Mesenchymal stem cell (in vitro differentiated cells and primary cell): Measurements from ENCODE around the gene CBLIF.

Experiments
- DNase-seq: peaks from one replicate; pipeline ENCODE4 v3.0.0-alpha.2; 2013
- H2AFZ ChIP-seq: one replicate; pipeline ENCODE4 v1.6.1; 2013; ENCODE audit warnings: low read depth, mild to moderate bottlenecking, control low read depth, inconsistent platforms, low read length, moderate library complexity
- H2AK5ac ChIP-seq: 2 replicates; pipeline ENCODE4 v1.6.1; 2013; ENCODE audit warnings: low read length, moderate library complexity, mild to moderate bottlenecking, inconsistent platforms; ENCODE audit not compliant: severe bottlenecking
- H2BK120ac ChIP-seq: one replicate; pipeline ENCODE4 v1.6.1; 2013; ENCODE audit warnings: low read depth, mild to moderate bottlenecking, inconsistent platforms, low read length, moderate library complexity
- H2BK12ac ChIP-seq, 2 experiments: one replicate each; pipeline ENCODE4 v1.6.1; 2013; ENCODE audit warnings: inconsistent platforms in 2 of 2, low read length in 2 of 2, mild to moderate bottlenecking in 2 of 2, moderate library complexity in 2 of 2, control low read depth in 1 of 2
- H2BK15ac ChIP-seq: one replicate; pipeline ENCODE4 v1.6.1; 2013; ENCODE audit warnings: mild to moderate bottlenecking, low read depth, inconsistent platforms; ENCODE audit not compliant: poor library complexity, severe bottlenecking
- H2BK5ac ChIP-seq: 2 replicates; pipeline ENCODE4 v1.6.1; 2013; ENCODE audit warnings: low read depth, mild to moderate bottlenecking, low read length, control low read depth, inconsistent platforms; ENCODE audit not compliant: poor library complexity, severe bottlenecking
- H3K14ac ChIP-seq, 2 experiments: one replicate each; pipeline ENCODE4 v1.6.1; 2013; ENCODE audit warnings: inconsistent platforms in 2 of 2, low read length in 2 of 2, control low read depth in 1 of 2, mild to moderate bottlenecking in 1 of 2, moderate library complexity in 1 of 2
- H3K18ac ChIP-seq, 2 experiments: one replicate each; pipeline ENCODE4 v1.6.1; 2013; ENCODE audit warnings: inconsistent platforms in 2 of 2, low read length in 2 of 2, control low read depth in 1 of 2, low read depth in 1 of 2, mild to moderate bottlenecking in 1 of 2
- H3K23ac ChIP-seq, 2 experiments: one replicate each; pipeline ENCODE4 v1.6.1; 2013; ENCODE audit warnings: inconsistent platforms in 2 of 2, low read length in 2 of 2, mild to moderate bottlenecking in 2 of 2, moderate library complexity in 2 of 2, control low read depth in 1 of 2
- H3K27ac ChIP-seq: 2 replicates; pipeline ENCODE4 v1.5.1; 2013; ENCODE audit warnings: mild to moderate bottlenecking, moderate library complexity, low read length, control low read depth, inconsistent platforms; ENCODE audit not compliant: poor library complexity, severe bottlenecking
- H3K27me3 ChIP-seq, 2 experiments: 2 replicates each; pipeline versions ENCODE4 v1.6.1 to v1.7.0; 2013; ENCODE audit warnings: low read length in 2 of 2, mild to moderate bottlenecking in 2 of 2, moderate library complexity in 2 of 2, control low read depth in 1 of 2, inconsistent platforms in 1 of 2; ENCODE audit not compliant: control insufficient read depth in 1 of 2, insufficient read depth in 1 of 2
- H3K36me3 ChIP-seq, 2 experiments: 2 replicates each; pipeline versions ENCODE4 v1.6.1 to v1.7.0; 2013; ENCODE audit warnings: low read length in 2 of 2, control low read depth in 1 of 2, inconsistent platforms in 1 of 2, low read depth in 1 of 2, mild to moderate bottlenecking in 1 of 2; ENCODE audit not compliant: insufficient read depth in 2 of 2, control insufficient read depth in 1 of 2
- H3K4ac ChIP-seq, 2 experiments: one replicate each; pipeline ENCODE4 v1.6.1; 2013; ENCODE audit warnings: inconsistent platforms in 2 of 2, low read length in 2 of 2, mild to moderate bottlenecking in 2 of 2, moderate library complexity in 2 of 2, control low read depth in 1 of 2, low read depth in 1 of 2
- H3K4me1 ChIP-seq: 2 replicates; pipeline ENCODE4 v1.6.1; 2013; ENCODE audit warnings: low read depth, low read length, control low read depth; ENCODE audit not compliant: control insufficient read depth, insufficient read depth
- H3K4me2 ChIP-seq: 2 replicates; pipeline ENCODE4 v1.6.1; 2013; ENCODE audit warnings: low read length, mild to moderate bottlenecking, inconsistent platforms; ENCODE audit not compliant: poor library complexity, severe bottlenecking
- H3K4me3 ChIP-seq, 2 experiments: 2 replicates each; pipeline versions ENCODE4 v1.5.1 to v1.7.0; 2013; ENCODE audit warnings: low read length in 2 of 2, mild to moderate bottlenecking in 2 of 2, control low read depth in 1 of 2, low read depth in 1 of 2; ENCODE audit not compliant: insufficient read depth in 1 of 2
- H3K79me1 ChIP-seq: replicated peaks from 2 replicates; pipeline ENCODE4 v1.6.1; 2013; ENCODE audit warnings: mild to moderate bottlenecking, control low read depth, low read length, inconsistent platforms; ENCODE audit not compliant: poor library complexity, severe bottlenecking
- H3K9ac ChIP-seq: 2 replicates; pipeline ENCODE4 v1.7.0; 2013; ENCODE audit warnings: mild to moderate bottlenecking, low read length, moderate library complexity
- H3K9me3 ChIP-seq: 2 replicates; pipeline ENCODE4 v1.7.0; 2013; ENCODE audit warnings: mild to moderate bottlenecking, low read length; ENCODE audit not compliant: control insufficient read depth
- H4K8ac ChIP-seq: one replicate; pipeline ENCODE4 v1.6.1; 2013; ENCODE audit warnings: inconsistent platforms, mild to moderate bottlenecking, low read length, moderate library complexity
- H4K91ac ChIP-seq: one replicate; pipeline ENCODE4 v1.6.1; 2013; ENCODE audit warnings: mild to moderate bottlenecking, low read length, inconsistent platforms
- WGBS: methylation state at CpG from one replicate; pipeline ENCODE4 v1.1.7; 2013; ENCODE audit warnings: mixed read lengths; 5-methylcytosine and 5-hydroxymethylcytosine counted together

CBLIF gene

DNA sequence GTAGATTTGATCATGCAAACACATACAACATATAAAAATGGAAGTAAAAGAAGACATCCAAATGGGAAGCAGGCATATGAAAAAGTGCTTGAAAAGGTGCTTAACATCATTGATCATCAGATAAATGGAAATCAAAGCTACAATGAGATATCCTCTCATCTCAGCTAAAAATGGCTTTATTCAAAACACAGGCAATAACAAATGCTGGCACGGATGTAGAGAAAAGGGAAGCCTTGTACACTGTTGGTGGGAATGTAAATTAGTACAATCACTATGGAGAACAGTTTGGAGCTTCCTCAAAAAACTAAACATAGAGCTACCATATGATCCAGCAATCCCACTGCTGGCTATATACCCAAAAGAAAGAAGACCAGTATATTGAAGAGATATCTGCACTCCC is 21.5 kb upstream of the CBLIF start:
- Histone ChIP-seq H3K4me1 (no peaks in the 10 kb centered on the region), H3K27ac (no peak overlapping the region), H4K91ac (no peak overlapping the region), H3K9ac (no peak overlapping the region), H2AK5ac (no peak overlapping the region), H3K36me3 (no peaks in the 10 kb centered on the region), H4K8ac (no peak overlapping the region), H3K79me1 (no peaks in the 10 kb centered on the region), H3K4me2 (no peak overlapping the region), H3K18ac (no peak overlapping the region), H2AFZ (no peak overlapping the region), H3K23ac (no peak overlapping the region), H3K27me3 (no peaks in the 10 kb centered on the region), H3K14ac (no peak overlapping the region), H2BK15ac (no peak overlapping the region), H2BK120ac (no peak overlapping the region), H3K4ac (no peak overlapping the region), H2BK5ac (no peak overlapping the region), H3K4me3 (no peak overlapping the region), H2BK12ac (no peak overlapping the region), H3K9me3 (peaks cover 15% of the 10 kb centered on the region)
- no peak for DNase-seq
- no CpG with 5 or more reads among the region's 1 CpG for WGBS

DNA sequence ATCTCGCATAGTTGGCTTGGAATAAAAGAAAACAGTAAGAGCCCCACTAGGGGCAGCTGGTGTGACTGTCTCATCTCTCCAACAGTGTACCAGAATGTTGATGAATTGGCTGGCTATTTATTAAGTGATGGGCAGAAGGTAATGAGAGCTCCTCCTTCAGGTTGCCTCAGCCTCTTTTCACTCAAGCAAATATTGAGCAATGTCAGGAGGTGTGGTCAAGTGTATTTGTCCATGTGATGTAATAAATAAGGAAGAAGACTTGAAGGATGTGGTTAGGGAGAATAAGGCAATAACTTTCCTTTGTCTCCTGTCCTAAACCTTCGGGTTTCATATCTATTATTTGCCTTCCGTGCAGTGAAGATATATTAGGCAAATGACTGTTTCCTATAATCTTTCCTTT is 21.1 kb upstream of the CBLIF start, which contains the start of gene TCN1:
TCN1 (minus strand) TSS at position 91 of the 400 bp plus-strand sequence; CDS start at position 74, 17 bp downstream.
- H3K36me3 ChIP-seq = no peaks in the 10 kb centered on the region
- H2BK120ac ChIP-seq = no peak within 1 kb of the TSS
- H2BK15ac ChIP-seq = no peak within 1 kb of the TSS
- no peak within 1 kb of the TSS for H3K23ac ChIP-seq
- H3K18ac ChIP-seq = no peak within 1 kb of the TSS
- H2BK12ac ChIP-seq = no peak within 1 kb of the TSS
- H3K4ac ChIP-seq = no peak within 1 kb of the TSS
- no peak within 1 kb of the TSS for H4K91ac ChIP-seq
- no peak within 1 kb of the TSS for H3K14ac ChIP-seq
- WGBS = 69% methylated on average over 3 of the region's 3 CpGs
- no peak within 1 kb of the TSS for H3K4me2 ChIP-seq
- H2AK5ac ChIP-seq = no peak within 1 kb of the TSS
- H3K9ac ChIP-seq = no peak within 1 kb of the TSS
- H3K79me1 ChIP-seq = no peaks in the 10 kb centered on the region
- no peaks in the 10 kb centered on the region for H3K27me3 ChIP-seq
- H3K4me1 ChIP-seq = no peaks in the 10 kb centered on the region
- DNase-seq = no peak
- H3K4me3 ChIP-seq = no peak within 1 kb of the TSS
- H4K8ac ChIP-seq = no peak within 1 kb of the TSS
- peaks cover 11% of the 10 kb centered on the region for H3K9me3 ChIP-seq
- no peak within 1 kb of the TSS for H2BK5ac ChIP-seq
- H2AFZ ChIP-seq = no peak within 1 kb of the TSS
- H3K27ac ChIP-seq = no peak within 1 kb of the TSS

DNA sequence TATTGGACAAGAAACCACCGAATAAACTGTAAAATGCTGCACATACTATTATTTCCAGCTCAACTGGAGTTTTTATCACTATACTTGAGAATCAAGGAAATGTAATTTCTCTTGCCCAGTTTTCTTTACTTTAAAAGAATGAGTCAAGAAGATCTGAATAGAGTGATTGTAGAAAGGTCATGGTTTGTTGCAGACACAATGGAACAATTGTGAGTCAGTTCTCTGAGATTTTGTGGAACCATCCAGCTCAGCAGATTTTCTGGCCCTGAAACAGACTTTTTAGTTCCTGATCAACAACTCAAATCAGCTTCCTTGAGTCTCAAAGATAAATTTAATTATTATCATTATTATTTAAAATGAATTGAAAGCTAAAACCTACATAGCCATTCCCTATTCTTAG is 19.7 kb upstream of the CBLIF start:
- DNase-seq = no peak
- no peaks in the 10 kb centered on the region for H3K27me3 ChIP-seq
- peaks cover under 1% of the 10 kb centered on the region for H3K9me3 ChIP-seq
- no peaks in the 10 kb centered on the region for H3K36me3 ChIP-seq
- no peak overlapping the region for H2BK120ac ChIP-seq
- no peak overlapping the region for H3K14ac ChIP-seq
- no peak overlapping the region for H3K9ac ChIP-seq
- no peak overlapping the region for H3K18ac ChIP-seq
- no peak overlapping the region for H4K8ac ChIP-seq
- no peak overlapping the region for H4K91ac ChIP-seq
- H3K23ac ChIP-seq = no peak overlapping the region
- H3K27ac ChIP-seq = no peak overlapping the region
- no peak overlapping the region for H2AFZ ChIP-seq
- no peak overlapping the region for H2BK5ac ChIP-seq
- H2BK15ac ChIP-seq = no peak overlapping the region
- no peak overlapping the region for H3K4me3 ChIP-seq
- no peak overlapping the region for H3K4ac ChIP-seq
- 100% methylated on average over 1 of the region's 1 CpG for WGBS
- H3K79me1 ChIP-seq = no peaks in the 10 kb centered on the region
- no peaks in the 10 kb centered on the region for H3K4me1 ChIP-seq
- H2BK12ac ChIP-seq = no peak overlapping the region
- no peak overlapping the region for H3K4me2 ChIP-seq
- no peak overlapping the region for H2AK5ac ChIP-seq

DNA sequence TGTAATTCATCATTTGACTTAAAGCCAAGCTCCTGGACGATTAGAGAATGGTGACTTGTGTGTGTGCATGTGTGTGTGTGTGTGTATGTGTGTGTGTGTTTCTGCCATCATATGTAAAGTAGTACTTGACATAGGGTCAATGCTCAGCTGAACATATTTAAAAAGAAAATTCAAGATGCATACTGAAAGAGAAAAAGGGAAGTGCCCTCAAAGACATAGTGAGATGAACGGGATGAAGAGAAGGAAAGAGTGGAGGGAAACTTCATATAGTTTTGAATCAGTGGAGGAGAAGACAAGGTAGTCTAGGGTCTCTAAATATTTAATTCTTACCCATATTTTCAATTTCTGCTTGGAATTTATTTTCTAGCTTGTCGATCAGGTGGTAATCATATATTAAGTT is 17.0 kb upstream of the CBLIF start:
- H3K27ac ChIP-seq = no peak overlapping the region
- 86% methylated on average over 3 of the region's 3 CpGs for WGBS

More for the DNA sequence above, 17.0 kb upstream of the CBLIF start:
- DNase-seq = no peak
- Histone ChIP-seq H2BK12ac (no peak overlapping the region), H3K9ac (no peak overlapping the region), H3K4me2 (no peak overlapping the region), H3K4me3 (no peak overlapping the region), H3K27me3 (no peaks in the 10 kb centered on the region), H3K14ac (no peak overlapping the region), H2AFZ (no peak overlapping the region), H2BK5ac (no peak overlapping the region), H3K4ac (no peak overlapping the region), H4K91ac (no peak overlapping the region), H3K18ac (no peak overlapping the region), H2BK15ac (no peak overlapping the region), H2AK5ac (no peak overlapping the region), H4K8ac (no peak overlapping the region), H2BK120ac (no peak overlapping the region), H3K9me3 (no peaks in the 10 kb centered on the region), H3K4me1 (no peaks in the 10 kb centered on the region), H3K36me3 (no peaks in the 10 kb centered on the region), H3K79me1 (no peaks in the 10 kb centered on the region), H3K23ac (no peak overlapping the region)
